ENCODE data around the gene RUNX3.

RUNX3 gene

DNA sequence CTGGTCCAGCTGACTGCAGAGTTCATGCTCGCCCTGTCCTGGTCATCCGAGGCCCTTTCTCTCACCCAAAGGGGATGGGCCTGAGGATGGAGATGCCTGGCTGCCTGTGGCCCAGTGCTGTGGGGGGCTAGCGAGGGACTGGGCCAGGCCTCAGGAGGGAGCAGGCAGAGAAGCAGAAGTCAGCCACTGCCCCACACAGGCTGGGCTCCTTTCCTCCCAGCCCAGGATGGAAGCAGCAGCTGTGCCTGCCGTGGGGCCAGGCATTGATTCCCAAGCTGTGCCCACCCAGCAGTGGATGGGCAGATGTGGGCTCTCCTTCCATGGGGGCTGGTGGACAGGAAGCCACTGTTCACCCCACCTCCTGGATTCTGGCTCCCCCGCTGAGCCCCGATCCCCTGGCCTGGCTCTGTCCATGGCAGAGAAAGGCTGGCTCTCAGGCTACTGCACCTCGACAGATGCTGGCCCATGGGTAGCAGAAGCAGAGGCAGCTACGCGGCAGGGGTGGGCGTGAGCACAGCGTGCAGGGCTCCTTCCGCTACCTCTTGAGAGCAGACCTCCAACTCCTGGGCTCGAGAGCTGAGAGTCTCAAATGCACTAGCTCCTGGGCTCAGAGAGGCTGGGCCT, 24.6 kb downstream of the RUNX3 start:
- Histone ChIP-seq H3K4me3 (ENCODE audit: low read depth, low read length) (no peak overlapping the region), H3K27ac (ENCODE audit: extremely low read depth, low read depth, low read length) (no peak overlapping the region), H3K9me3 (ENCODE audit: control insufficient read depth, insufficient read depth, low read depth, low read length) (no peaks in the 10 kb centered on the region), H3K36me3 (ENCODE audit: control insufficient read depth in 2 of 2, insufficient read depth in 1 of 2, low read length in 2 of 2) (no peaks in the 10 kb centered on the region), H3K4me1 (ENCODE audit: control insufficient read depth, insufficient read depth, low read length) (no peaks in the 10 kb centered on the region)
- POLR2A ChIA-PET = no interaction called here
- no peak for TF ChIP-seq ZNF561 (tag by site-specific recombination; IDR thresholded peaks at IDR 0.05; ENCODE audit: borderline replicate concordance)
- 0 out of 2 replicates have a peak, but pooled peaks have one; percentile 15 for TF ChIP-seq GLIS2 (tag by site-specific recombination; IDR thresholded peaks at IDR 0.05)
- CTCF ChIA-PET = no interaction called here

GRCh38 chr1:24904731-24905354, 25.2 kb downstream of the RUNX3 start:
- H3K4me3 ChIP-seq (ENCODE audit: low read depth, low read length) = no peak overlapping the region

DNA sequence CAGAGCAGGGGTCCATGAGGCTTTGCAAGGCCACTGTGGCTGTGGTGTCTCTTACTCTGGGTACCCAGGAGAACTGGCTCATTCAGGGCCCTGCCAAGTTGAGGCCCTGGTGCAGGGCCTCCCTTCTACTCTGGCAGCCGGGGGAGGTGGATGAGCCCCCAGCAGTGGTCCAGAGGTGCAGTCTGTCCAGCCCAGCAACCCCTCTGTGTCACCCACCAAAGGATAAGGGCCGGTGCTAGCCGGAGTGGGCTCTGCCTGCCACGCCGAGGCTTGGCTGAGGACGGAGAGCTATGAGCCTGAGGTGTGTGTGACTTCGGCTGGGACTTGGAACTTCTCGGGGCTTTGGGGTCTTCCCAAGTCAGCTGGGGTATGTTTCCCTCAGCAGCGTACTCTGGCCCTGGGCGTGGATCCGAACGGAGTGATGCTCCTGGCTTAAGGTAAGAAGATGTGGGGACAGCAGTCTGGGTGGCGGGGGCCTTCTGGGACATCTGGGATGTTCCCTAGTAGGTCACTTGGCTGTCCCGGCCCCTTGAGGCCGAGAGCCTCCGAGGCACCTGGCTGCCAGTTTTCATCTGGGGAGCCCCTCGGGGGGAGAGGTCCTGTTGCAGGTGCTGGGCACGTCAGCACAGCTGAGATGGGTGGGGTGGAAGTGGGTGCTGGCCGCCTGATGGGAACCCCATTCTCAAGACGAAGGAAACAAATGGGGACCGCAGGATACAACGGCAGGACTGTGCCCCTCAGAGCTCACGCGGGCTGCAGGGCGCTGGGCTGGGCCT, 25.9 kb downstream of the RUNX3 start:
- H3K4me3 ChIP-seq (ENCODE audit: low read depth, low read length) = no peak overlapping the region
- H3K4me1 ChIP-seq (ENCODE audit: control insufficient read depth, insufficient read depth, low read length) = no peaks in the 10 kb centered on the region
- ChIA-PET CTCF (no interaction called here), POLR2A (no interaction called here)
- H3K27ac ChIP-seq (ENCODE audit: extremely low read depth, low read depth, low read length) = no peak overlapping the region
- no peaks in the 10 kb centered on the region for H3K36me3 ChIP-seq (ENCODE audit: control insufficient read depth in 2 of 2, insufficient read depth in 1 of 2, low read length in 2 of 2)
- TF ChIP-seq ZNF248 (tag by site-specific recombination; IDR thresholded peaks at IDR 0.05) = no peak
- TF ChIP-seq ZNF239 (tag by site-specific recombination; IDR thresholded peaks at IDR 0.05) = no peak
- TF ChIP-seq YY1 (tag by site-specific recombination; IDR thresholded peaks at IDR 0.05) = no peak
- no peak for TF ChIP-seq ZNF174 (tag by site-specific recombination; IDR thresholded peaks at IDR 0.05)
- no peak for TF ChIP-seq HOXA7 (CRISPR knock-in tag; IDR thresholded peaks at IDR 0.05; ENCODE audit: borderline replicate concordance)
- H3K9me3 ChIP-seq (ENCODE audit: control insufficient read depth, insufficient read depth, low read depth, low read length) = no peaks in the 10 kb centered on the region

More at GRCh38 chr1:24904731-24905354, 25.2 kb downstream of the RUNX3 start:
- POLR2A ChIA-PET = no interaction called here
- Histone ChIP-seq H3K27ac (ENCODE audit: extremely low read depth, low read depth, low read length) (no peak overlapping the region), H3K4me1 (ENCODE audit: control insufficient read depth, insufficient read depth, low read length) (no peaks in the 10 kb centered on the region), H3K36me3 (ENCODE audit: control insufficient read depth in 2 of 2, insufficient read depth in 1 of 2, low read length in 2 of 2) (no peaks in the 10 kb centered on the region), H3K9me3 (ENCODE audit: control insufficient read depth, insufficient read depth, low read depth, low read length) (no peaks in the 10 kb centered on the region)
- CTCF ChIA-PET = no interaction called here
- TF ChIP-seq GLI2 (tag by site-specific recombination; IDR thresholded peaks at IDR 0.05; ENCODE audit: borderline replicate concordance, low read depth) (no peak), ZNF10 (tag by site-specific recombination; IDR thresholded peaks at IDR 0.05) (no peak), ZNF211 (tag by site-specific recombination; IDR thresholded peaks at IDR 0.05; ENCODE audit: low read depth) (no peak)

DNA sequence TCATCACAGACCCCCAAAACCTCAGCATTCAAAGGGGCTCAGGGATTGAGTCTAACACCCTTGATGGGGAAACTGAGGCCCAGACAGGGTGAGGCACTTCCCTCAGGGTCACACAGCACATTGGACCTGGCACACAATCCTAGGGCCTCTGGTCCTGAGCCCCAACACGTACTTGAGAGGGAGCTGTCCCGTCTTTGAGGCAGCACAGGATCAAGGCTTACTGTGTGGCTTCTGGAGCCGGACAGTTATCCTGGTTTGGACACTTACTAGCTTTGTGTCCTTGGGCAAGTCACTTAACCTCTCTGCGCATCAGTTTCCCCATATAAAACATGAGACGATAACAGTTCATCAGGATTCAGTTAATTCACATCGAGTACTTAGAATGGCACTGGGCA, 26.5 kb downstream of the RUNX3 start:
- H3K9me3 ChIP-seq (ENCODE audit: control insufficient read depth, insufficient read depth, low read depth, low read length) = no peaks in the 10 kb centered on the region
- CTCF ChIA-PET = interaction anchor here (0.7 kb wide), 1 partner anchor 215 kb away, joined by 3 read pairs; no protein-coding TSS in a partner anchor
- no peaks in the 10 kb centered on the region for H3K4me1 ChIP-seq (ENCODE audit: control insufficient read depth, insufficient read depth, low read length)
- H3K4me3 ChIP-seq (ENCODE audit: low read depth, low read length) = no peak overlapping the region
- no peaks in the 10 kb centered on the region for H3K36me3 ChIP-seq (ENCODE audit: control insufficient read depth in 2 of 2, insufficient read depth in 1 of 2, low read length in 2 of 2)
- TF ChIP-seq FEZF1 (tag by site-specific recombination; IDR thresholded peaks at IDR 0.05) (no peak), ZNF768 (tag by site-specific recombination; IDR thresholded peaks at IDR 0.05) (peak; percentile 81; the same call in 1 of the 2 replicates), TCF7L2 (IDR thresholded peaks at IDR 0.05; ENCODE audit: borderline replicate concordance, low read depth, low read length) (no peak)
- TF ChIP-seq, protein P1, sequence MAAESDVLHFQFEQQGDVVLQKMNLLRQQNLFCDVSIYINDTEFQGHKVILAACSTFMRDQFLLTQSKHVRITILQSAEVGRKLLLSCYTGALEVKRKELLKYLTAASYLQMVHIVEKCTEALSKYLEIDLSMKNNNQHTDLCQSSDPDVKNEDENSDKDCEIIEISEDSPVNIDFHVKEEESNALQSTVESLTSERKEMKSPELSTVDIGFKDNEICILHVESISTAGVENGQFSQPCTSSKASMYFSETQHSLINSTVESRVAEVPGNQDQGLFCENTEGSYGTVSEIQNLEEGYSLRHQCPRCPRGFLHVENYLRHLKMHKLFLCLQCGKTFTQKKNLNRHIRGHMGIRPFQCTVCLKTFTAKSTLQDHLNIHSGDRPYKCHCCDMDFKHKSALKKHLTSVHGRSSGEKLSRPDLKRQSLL (tag by site-specific recombination; IDR thresholded peaks at IDR 0.05) = no peak
- no peak overlapping the region for H3K27ac ChIP-seq (ENCODE audit: extremely low read depth, low read depth, low read length)
- POLR2A ChIA-PET = no interaction called here

All from HEK293 (cell line).